Endothelial cell of umbilical vein (primary cell): ENCODE measurements around the gene C9. TPM values are rescaled to one million over a fixed set of nuclear protein-coding genes. Genes with fewer than 3 reads are reported as not detected.
A peak's percentile ranks its signal among the peaks of the same experiment; 100 is the strongest.

Source experiments
- BruUV-seq: library from RNA; stranded (reverse); fragments of 400-500 nt; replicated peaks from 2 replicates; lab custom pipeline; 2021; lab: Mats Ljungman, UMichigan
- CTCF ChIA-PET: fragments of 300-600, 350-600 bp; sonication (Branson Sonifier 250); formaldehyde crosslinking; loops from one replicate; lab custom pipeline; 2021; ENCODE audit warnings: antibody characterized with exemption, inconsistent platforms; lab: Charles Lee
- POLR2A ChIA-PET: fragments of 300-600, 350-600 bp; sonication (Branson Sonifier 250); formaldehyde crosslinking; loops from one replicate; lab custom pipeline; 2021; ENCODE audit warnings: antibody characterized with exemption, inconsistent platforms; lab: Charles Lee
- DNase-seq: peaks from one replicate; pipeline ENCODE4 v3.0.0-alpha.2; 2011; ENCODE audit warnings: low read depth, low spot score
- FAIRE-seq: peaks from 2 replicates; lab custom pipeline; 2011; peaks lifted over from hg19 to GRCh38; lab: Jason Lieb, UNC
- H2AFZ ChIP-seq: 2 replicates; pipeline ENCODE4 v1.6.0; 2012; ENCODE audit warnings: low read depth, low read length, control low read depth, inconsistent platforms
- H3K27ac ChIP-seq: 2 replicates; pipeline ENCODE4 v1.5.1; 2011; ENCODE audit warnings: low read depth, mild to moderate bottlenecking, control low read depth, low read length, moderate library complexity; ENCODE audit not compliant: insufficient read depth
- H3K27me3 ChIP-seq, 2 experiments: 2 replicates each; pipeline versions ENCODE4 v1.6.0 to v1.6.1; 2011; ENCODE audit warnings: low read length in 2 of 2, mixed read lengths in 1 of 2; ENCODE audit not compliant: control insufficient read depth in 2 of 2, insufficient read depth in 2 of 2
- H3K36me3 ChIP-seq, 2 experiments: 2 replicates in 1 of 2; 3 replicates in 1 of 2; pipeline ENCODE4 v1.5.1; 2011; ENCODE audit warnings: low read length in 2 of 2, mild to moderate bottlenecking in 1 of 2, moderate library complexity in 1 of 2; ENCODE audit not compliant: control insufficient read depth in 2 of 2, insufficient read depth in 2 of 2; ENCODE audit errors: extremely low read depth in 1 of 2
- H3K4me1 ChIP-seq: 3 replicates; pipeline ENCODE4 v1.5.1; 2011; ENCODE audit warnings: mild to moderate bottlenecking, low read length; ENCODE audit not compliant: control insufficient read depth, insufficient read depth; ENCODE audit errors: extremely low read depth
- H3K4me2 ChIP-seq: 2 replicates; pipeline ENCODE4 v1.6.1; 2011; ENCODE audit warnings: low read length, control low read depth, mixed read lengths; ENCODE audit not compliant: insufficient read depth
- H3K4me3 ChIP-seq, 3 experiments: fragments of 200-600 bp in 1 of 3; sonication (generic), shearing (Covaris generic) in 1 of 3; replicated peaks in 1 of 3; 2 replicates each; pipeline ENCODE4 v1.5.1; 2011 to 2016; ENCODE audit warnings: control low read depth in 3 of 3, low read length in 3 of 3, mild to moderate bottlenecking in 2 of 3, inconsistent platforms in 1 of 3, low read depth in 1 of 3, moderate library complexity in 1 of 3; ENCODE audit not compliant: insufficient read depth in 1 of 3
- H3K79me2 ChIP-seq: 2 replicates; pipeline ENCODE4 v1.6.0; 2012; ENCODE audit warnings: low read length, inconsistent platforms; ENCODE audit not compliant: control insufficient read depth, insufficient read depth
- H3K9ac ChIP-seq: replicated peaks from 2 replicates; pipeline ENCODE3; 2011; ENCODE audit warnings: low read length, control low read depth; ENCODE audit not compliant: insufficient read depth; ENCODE audit errors: extremely low read depth
- H3K9me1 ChIP-seq: replicated peaks from 3 replicates; pipeline ENCODE4 v1.6.0; 2011; ENCODE audit warnings: mild to moderate bottlenecking, low read length; ENCODE audit not compliant: control insufficient read depth, insufficient read depth; ENCODE audit errors: extremely low read depth
- H3K9me3 ChIP-seq: replicated peaks from 2 replicates; pipeline ENCODE4 v1.5.1; 2012; ENCODE audit warnings: low read length, inconsistent platforms; ENCODE audit not compliant: control insufficient read depth, insufficient read depth
- H4K20me1 ChIP-seq: replicated peaks from 2 replicates; pipeline ENCODE3; 2011; ENCODE audit warnings: mild to moderate bottlenecking, low read length; ENCODE audit not compliant: control insufficient read depth, insufficient read depth; ENCODE audit errors: extremely low read depth
- CTCF ChIP-seq, 2 donors: IDR thresholded peaks; 1 replicate in 1 of 2; 2 replicates in 1 of 2; pipeline ENCODE4 v1.5.1; 2011; ENCODE audit warnings: low read length in 2 of 2, mild to moderate bottlenecking in 2 of 2, moderate library complexity in 2 of 2, control low read depth in 1 of 2, inconsistent platforms in 1 of 2, low read depth in 1 of 2; ENCODE audit not compliant: insufficient read depth in 1 of 2; ENCODE audit errors: extremely low read depth in 1 of 2
- EZH2 ChIP-seq: IDR thresholded peaks from 2 replicates; pipeline ENCODE4 v1.6.1; 2012; ENCODE audit warnings: borderline replicate concordance, low read depth, mild to moderate bottlenecking, moderate library complexity, low read length, inconsistent platforms; ENCODE audit not compliant: severe bottlenecking
- FOS ChIP-seq: IDR thresholded peaks from 2 replicates; pipeline ENCODE4 v1.6.1; 2011; ENCODE audit warnings: mild to moderate bottlenecking, low read length, moderate library complexity, borderline replicate concordance; ENCODE audit not compliant: insufficient read depth
- GATA2 ChIP-seq: IDR thresholded peaks from 2 replicates; pipeline ENCODE4 v1.7.0; 2011; ENCODE audit warnings: low read depth, mild to moderate bottlenecking, moderate library complexity, mixed read lengths, low read length; ENCODE audit not compliant: insufficient read length, insufficient read depth
- JUN ChIP-seq: IDR thresholded peaks from 2 replicates; pipeline ENCODE4 v1.6.1; 2011; ENCODE audit warnings: borderline replicate concordance, low read depth; ENCODE audit not compliant: insufficient read length, insufficient read depth
- MAX ChIP-seq: IDR thresholded peaks from 2 replicates; pipeline ENCODE4 v1.6.1; 2011; ENCODE audit not compliant: insufficient read depth, insufficient read length
- MYC ChIP-seq: IDR thresholded peaks from one replicate; pipeline ENCODE4 v1.6.1; 2011; ENCODE audit warnings: mild to moderate bottlenecking, low read depth, low read length
- POLR2A ChIP-seq: IDR thresholded peaks from 2 replicates; pipeline ENCODE4 v1.6.1; 2012; ENCODE audit warnings: low read depth, mild to moderate bottlenecking, control low read depth, low read length
- dilution Hi-C: fragments of 300-500 bp; cut with MboI; formaldehyde crosslinking; loops from one replicate; pipeline ENCODE4 v1.15.0; 2019; ENCODE audit warnings: low sequenced_read_pairs; ENCODE audit not compliant: extremely low pct_ligation_motif_present
- intact Hi-C: fragments of 100-400 bp; cut with micrococcal nuclease; formaldehyde crosslinking; loops from one replicate; pipeline ENCODE4 v1.10.0; 2022
- polyA plus RNA-seq, 4 experiments: library from polyadenylated mRNA; depleted of rRNA in 3 of 4; stranded (reverse) in 3 of 4; unstranded in 1 of 4; fragments of >200 nt; gene quantifications; 2 replicates each; pipeline versions ENCODE4 v1.2.1 to v1.2.3, GENCODE V29; 2011 to 2012; ENCODE audit warnings: missing spikeins in 1 of 4
- total RNA-seq: library from RNA; stranded (reverse); gene quantifications from 2 replicates; pipeline ENCODE4 v1.2.3, GENCODE V29; 2021

C9 gene
- total and polyA plus RNA-seq, 2 donors (not counting 3 experiments of a cell fraction or from before 2014, with no cell fraction given) = 0.33 TPM; not detected in 1

GRCh38 chr5:39254671-39255070, 109.6 kb downstream of the C9 start:
- TF ChIP-seq EZH2 = no peak
- no peak for TF ChIP-seq JUN
- TF ChIP-seq GATA2 = no peak
- BruUV-seq = no TSS peak
- H3K4me1 ChIP-seq = no peaks in the 10 kb centered on the region
- intact Hi-C loops (no loop called here), dilution Hi-C loops (no loop called here)
- ChIA-PET POLR2A (interaction anchor here (0.6 kb wide), 1 partner anchor 107 kb away, joined by 4 read pairs; no protein-coding TSS in a partner anchor), CTCF (interaction anchor here (1.3 kb wide), 1 partner anchor 37 kb away, joined by 5 read pairs; no protein-coding TSS in a partner anchor)
- H3K9me3 ChIP-seq = no peaks in the 10 kb centered on the region
- no peak overlapping the region for H3K4me3 ChIP-seq
- H3K27ac ChIP-seq = no peak overlapping the region
- DNase-seq = no peak
- H3K9me1 ChIP-seq = no peaks in the 10 kb centered on the region
- no peak overlapping the region for H3K9ac ChIP-seq
- H3K79me2 ChIP-seq = no peaks in the 10 kb centered on the region
- no peaks in the 10 kb centered on the region for H4K20me1 ChIP-seq
- H3K36me3 ChIP-seq = no peaks in the 10 kb centered on the region
- H2AFZ ChIP-seq = no peak overlapping the region
- FAIRE-seq = no peak
- H3K4me2 ChIP-seq = no peak overlapping the region
- peaks cover 0 to 2% of the 10 kb centered on the region in 2 experiments for H3K27me3 ChIP-seq

- BruUV-seq = no TSS peak
- H3K9me1 ChIP-seq = no peaks in the 10 kb centered on the region
- ChIA-PET POLR2A (no interaction called here), CTCF (interaction anchor here (1.4 kb wide), 1 partner anchor 21 kb away, joined by 3 read pairs; no protein-coding TSS in a partner anchor)
- H3K36me3 ChIP-seq = no peaks in the 10 kb centered on the region
- H2AFZ ChIP-seq = no peak overlapping the region
- H4K20me1 ChIP-seq = no peaks in the 10 kb centered on the region
- no peak overlapping the region for H3K4me3 ChIP-seq
- no peaks in the 10 kb centered on the region for H3K4me1 ChIP-seq
- intact Hi-C loops = no loop called here
- no peak for TF ChIP-seq GATA2
- TF ChIP-seq POLR2A = no peak
- peak; percentile 30 for TF ChIP-seq FOS
- no peak for TF ChIP-seq CTCF (IDR thresholded peaks at IDR 0.05; ENCODE audit: extremely low read depth in 1 of 2, insufficient read depth in 1 of 2, low read depth in 1 of 2, low read length in 2 of 2)
- no peak for TF ChIP-seq MAX
- TF ChIP-seq MYC = no peak
- TF ChIP-seq EZH2 = no peak
- TF ChIP-seq JUN = peak; percentile 10
- no peak overlapping the region for H3K27ac ChIP-seq
- H3K9me3 ChIP-seq = no peaks in the 10 kb centered on the region
- no peak overlapping the region for H3K4me2 ChIP-seq
- no peaks in the 10 kb centered on the region for H3K79me2 ChIP-seq
- H3K27me3 ChIP-seq = peaks cover 0 to 2% of the 10 kb centered on the region in 2 experiments
- DNase-seq (no peak), FAIRE-seq (no peak)
- H3K9ac ChIP-seq = no peak overlapping the region
- dilution Hi-C loops = no loop called here
Observed at GRCh38 chr5:39253196-39253595, 111.1 kb downstream of the C9 start.
